ENCODE measurements around the gene TRAM2. TPM values are rescaled to one million over a fixed set of nuclear protein-coding genes. Genes with fewer than 3 reads are reported as not detected.

TRAM2 gene
- total RNA-seq, 2 experiments from 2014 or later = 3.5 to 3.6 TPM

DNA sequence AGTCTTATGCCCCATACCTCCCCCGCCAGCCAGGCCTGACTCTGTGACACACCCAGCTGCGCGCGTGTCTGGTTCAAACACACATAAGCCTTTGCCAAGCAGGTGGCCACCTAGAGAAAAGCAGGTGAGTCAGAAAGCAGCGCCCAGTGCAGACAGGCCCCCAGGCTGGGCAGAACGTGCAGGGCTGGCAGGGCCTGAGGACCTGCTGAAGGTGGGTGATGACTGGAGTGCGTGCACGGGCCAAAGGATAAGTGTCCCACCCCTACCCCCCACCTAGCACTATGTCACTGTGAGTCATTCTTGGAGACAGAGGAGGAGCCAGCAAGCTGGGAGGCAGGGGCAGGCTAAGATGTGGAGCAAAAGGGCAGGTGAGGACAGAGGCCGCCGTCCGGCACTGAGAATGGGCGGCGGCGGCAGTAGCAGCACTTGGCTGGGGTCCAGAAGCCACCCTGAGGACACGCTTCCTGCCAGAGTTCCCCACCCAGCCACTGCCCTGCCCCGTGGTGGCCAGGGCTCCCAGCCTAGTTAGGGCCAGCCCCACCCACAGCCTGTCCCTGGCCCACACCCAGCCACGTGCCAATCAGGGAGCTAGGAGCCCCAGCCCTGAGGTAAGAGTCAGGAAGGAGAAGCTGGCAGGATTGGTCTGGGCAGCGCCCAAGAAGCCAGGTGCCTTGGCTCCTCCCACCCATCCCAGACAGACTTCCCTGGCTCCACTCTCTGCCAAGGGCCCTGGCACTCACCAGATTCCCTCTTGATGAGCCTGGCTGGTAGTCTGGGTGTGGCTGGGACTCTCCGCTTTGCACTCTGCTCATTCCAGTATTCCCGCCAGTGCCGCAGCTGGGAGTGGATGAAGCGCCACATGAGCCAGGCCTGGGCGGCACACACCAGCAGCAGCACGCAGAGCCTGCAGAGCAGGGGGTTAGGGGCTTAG is 72.7 kb downstream of the TRAM2 start:
- H3K36me3 Mint-ChIP-seq (ENCODE audit: low read depth) = peaks cover 13% of the 10 kb centered on the region
- ATAC-seq (no peak), DNase-seq (no peak)
- H3K9me3 Mint-ChIP-seq (ENCODE audit: low read depth) = no peaks in the 10 kb centered on the region
- ChIA-PET CTCF (no interaction called here), POLR2A (no interaction called here)
- H3K27ac Mint-ChIP-seq = no peak overlapping the region
- H3K27me3 Mint-ChIP-seq = no peaks in the 10 kb centered on the region
- H3K4me1 Mint-ChIP-seq = no peaks in the 10 kb centered on the region
- intact Hi-C loops (cut with DNase I, micrococcal nuclease) = no loop called here
- no peak overlapping the region for H3K4me3 Mint-ChIP-seq

DNA sequence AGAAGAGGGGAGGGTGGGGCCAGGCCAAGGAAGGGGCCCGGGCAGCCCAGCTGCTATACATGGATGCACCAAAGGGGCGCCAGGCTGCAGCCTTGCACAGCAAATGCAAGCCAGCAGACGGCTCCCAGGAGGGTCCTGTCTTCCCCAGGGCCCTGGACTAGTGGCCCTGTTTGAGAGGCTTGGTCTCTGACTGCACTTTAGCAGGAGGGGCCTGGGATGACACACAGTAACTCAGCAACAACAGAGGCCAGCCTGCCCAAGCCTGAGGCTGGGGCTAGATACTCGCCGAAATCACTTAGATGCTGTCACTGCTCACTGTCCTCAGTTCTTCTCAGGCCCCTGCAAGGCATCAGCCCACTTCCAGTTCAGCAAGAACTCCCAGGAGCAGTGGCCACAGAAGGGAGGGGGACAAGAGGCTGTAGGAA is 73.5 kb downstream of the TRAM2 start:
- H3K27ac Mint-ChIP-seq = no peak overlapping the region
- ATAC-seq = no peak
- POLR2A ChIA-PET = no interaction called here
- H3K4me3 Mint-ChIP-seq = no peak overlapping the region
- CTCF ChIA-PET = no interaction called here
- H3K36me3 Mint-ChIP-seq (ENCODE audit: low read depth) = peaks cover 8% of the 10 kb centered on the region
- intact Hi-C loops (cut with DNase I, micrococcal nuclease) = no loop called here
- H3K9me3 Mint-ChIP-seq (ENCODE audit: low read depth) = no peaks in the 10 kb centered on the region
- no peak for DNase-seq
- H3K4me1 Mint-ChIP-seq = no peaks in the 10 kb centered on the region
- H3K27me3 Mint-ChIP-seq = no peaks in the 10 kb centered on the region

DNA sequence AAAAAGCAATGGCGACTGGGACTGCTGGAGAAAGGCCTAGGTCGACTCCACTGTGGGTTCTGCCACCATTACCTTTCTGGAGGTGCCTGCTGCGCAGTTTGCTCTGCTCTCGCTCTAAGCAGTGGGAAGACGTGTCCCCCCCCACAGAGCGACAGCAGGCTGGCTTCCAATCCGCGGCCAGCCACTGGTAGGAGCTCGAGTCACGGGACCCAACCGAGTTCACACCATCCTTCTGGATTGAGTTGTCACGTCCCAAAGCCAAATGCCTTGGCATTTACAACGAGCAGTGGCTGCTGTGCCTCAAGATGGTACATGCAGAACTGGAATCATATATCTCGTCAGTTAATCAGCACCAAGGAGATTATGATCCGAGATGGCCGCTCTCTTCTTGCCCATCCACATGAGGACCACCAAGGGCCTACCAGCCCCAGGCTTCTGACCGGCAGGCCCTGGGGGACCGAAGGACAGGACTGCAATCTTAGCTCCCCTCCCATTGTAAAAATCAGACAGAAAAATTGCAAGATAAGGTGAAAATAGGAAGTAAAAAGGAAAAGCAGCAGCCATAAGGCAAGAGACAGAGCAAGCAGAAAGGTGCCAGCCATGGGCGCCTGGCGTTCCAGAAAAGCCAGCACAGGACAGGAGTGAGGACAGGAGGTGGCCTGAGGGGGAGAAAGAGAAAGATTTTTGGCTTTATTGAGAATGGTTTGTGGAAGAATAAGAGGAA is 74.4 kb downstream of the TRAM2 start:
- ATAC-seq (no peak), DNase-seq (no peak)
- Mint-ChIP-seq H3K9me3 (ENCODE audit: low read depth) (no peaks in the 10 kb centered on the region), H3K4me1 (no peaks in the 10 kb centered on the region), H3K27ac (no peak overlapping the region), H3K27me3 (no peaks in the 10 kb centered on the region), H3K4me3 (no peak overlapping the region), H3K36me3 (ENCODE audit: low read depth) (peaks cover 2% of the 10 kb centered on the region)
- ChIA-PET POLR2A (no interaction called here), CTCF (no interaction called here)
- intact Hi-C loops (cut with DNase I, micrococcal nuclease) = no loop called here

DNA sequence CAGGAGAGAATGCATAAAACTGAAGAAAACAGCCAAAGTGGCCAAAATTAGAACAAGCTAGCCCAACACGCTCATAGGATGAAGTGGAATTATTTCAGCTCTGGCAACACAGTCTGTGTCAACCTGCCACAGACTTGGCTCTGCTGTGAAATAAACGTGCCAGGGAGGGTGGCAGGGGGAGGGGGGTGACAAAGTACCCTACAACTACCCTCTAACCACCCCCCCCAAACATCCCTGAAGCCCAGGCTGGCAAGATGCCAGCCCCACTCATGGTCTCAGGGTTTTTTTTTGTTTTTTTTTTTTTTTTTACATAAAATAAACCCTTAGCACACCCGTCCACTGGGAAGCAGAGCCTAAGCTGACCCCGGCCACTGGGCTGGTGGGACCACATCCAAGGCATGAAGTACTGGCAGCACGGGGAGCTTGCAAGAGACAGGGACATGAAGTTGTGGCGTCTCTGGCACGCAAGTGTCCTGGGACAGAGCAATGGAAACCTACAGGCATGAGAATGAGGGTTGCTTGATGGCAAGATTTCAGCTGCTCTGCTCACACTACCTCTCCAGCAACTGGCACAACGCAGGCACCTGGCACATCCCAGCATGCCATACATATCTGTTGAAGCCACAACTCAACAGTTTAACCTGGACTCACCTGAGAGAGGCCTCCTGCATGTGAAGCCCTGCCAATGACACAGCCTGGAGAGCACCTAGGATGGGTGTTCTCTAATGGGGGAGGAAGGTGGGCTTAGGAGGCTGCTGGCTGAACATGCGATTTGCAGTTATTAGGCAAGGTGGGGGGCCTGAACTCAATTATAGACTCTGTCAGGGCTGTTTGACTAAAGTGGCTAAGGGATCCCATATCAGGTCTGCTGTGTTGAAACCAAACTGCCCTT is 76.4 kb downstream of the TRAM2 start:
- intact Hi-C loops (cut with DNase I, micrococcal nuclease) = no loop called here
- ATAC-seq = no peak
- no peaks in the 10 kb centered on the region for H3K27me3 Mint-ChIP-seq
- no peak overlapping the region for H3K4me3 Mint-ChIP-seq
- DNase-seq = no peak
- no peaks in the 10 kb centered on the region for H3K9me3 Mint-ChIP-seq (ENCODE audit: low read depth)
- no peak overlapping the region for H3K27ac Mint-ChIP-seq
- no peaks in the 10 kb centered on the region for H3K4me1 Mint-ChIP-seq
- POLR2A ChIA-PET = interaction anchor here (0.6 kb wide), 1 partner anchor 422 kb away, joined by 3 read pairs; no protein-coding TSS in a partner anchor
- CTCF ChIA-PET = interaction anchor here (0.5 to 1.4 kb wide), 3 partner anchors 36 to 532 kb away, joined by 3 to 5 read pairs (median 3); no protein-coding TSS in a partner anchor
- H3K36me3 Mint-ChIP-seq (ENCODE audit: low read depth) = no peaks in the 10 kb centered on the region

DNA sequence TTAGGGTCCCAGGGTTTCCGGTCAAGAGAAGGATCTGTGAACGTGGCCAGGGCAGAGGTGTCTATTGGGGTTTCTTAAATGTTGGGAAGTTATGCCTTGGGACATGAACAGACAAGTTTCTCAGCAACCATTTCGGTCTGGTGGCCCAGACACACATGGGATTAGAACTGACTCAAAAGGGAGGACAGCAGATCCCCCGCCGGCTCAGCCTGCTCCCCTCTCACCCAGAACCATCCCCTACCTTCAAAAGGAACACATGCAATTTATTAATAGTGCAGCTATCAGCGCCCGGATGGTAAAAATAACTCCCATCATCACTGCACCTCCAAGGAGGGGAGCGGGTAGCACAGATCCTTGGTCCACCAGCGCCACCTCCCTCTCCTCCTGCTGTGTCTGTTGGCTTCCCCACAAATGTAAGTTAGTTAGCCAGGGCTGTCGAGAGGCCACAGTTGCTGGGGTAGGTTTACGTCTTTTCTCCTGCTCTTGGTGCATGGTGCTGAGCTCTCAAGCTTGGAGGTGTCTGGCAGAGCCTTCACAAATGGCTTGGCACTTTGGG is 77.1 kb downstream of the TRAM2 start:
- H3K9me3 Mint-ChIP-seq (ENCODE audit: low read depth) = no peaks in the 10 kb centered on the region
- POLR2A ChIA-PET = interaction anchor here (0.6 kb wide), 1 partner anchor 422 kb away, joined by 3 read pairs; no protein-coding TSS in a partner anchor
- no peaks in the 10 kb centered on the region for H3K27me3 Mint-ChIP-seq
- no peak for ATAC-seq
- DNase-seq = no peak
- no peak overlapping the region for H3K4me3 Mint-ChIP-seq
- H3K27ac Mint-ChIP-seq = no peak overlapping the region
- H3K4me1 Mint-ChIP-seq = no peaks in the 10 kb centered on the region
- CTCF ChIA-PET = interaction anchor here (0.7 to 1.4 kb wide), 4 partner anchors 31 to 46 kb away, joined by 3 to 4 read pairs (median 3); no protein-coding TSS in a partner anchor
- no peaks in the 10 kb centered on the region for H3K36me3 Mint-ChIP-seq (ENCODE audit: low read depth)
- intact Hi-C loops (cut with DNase I, micrococcal nuclease) = no loop called here

DNA sequence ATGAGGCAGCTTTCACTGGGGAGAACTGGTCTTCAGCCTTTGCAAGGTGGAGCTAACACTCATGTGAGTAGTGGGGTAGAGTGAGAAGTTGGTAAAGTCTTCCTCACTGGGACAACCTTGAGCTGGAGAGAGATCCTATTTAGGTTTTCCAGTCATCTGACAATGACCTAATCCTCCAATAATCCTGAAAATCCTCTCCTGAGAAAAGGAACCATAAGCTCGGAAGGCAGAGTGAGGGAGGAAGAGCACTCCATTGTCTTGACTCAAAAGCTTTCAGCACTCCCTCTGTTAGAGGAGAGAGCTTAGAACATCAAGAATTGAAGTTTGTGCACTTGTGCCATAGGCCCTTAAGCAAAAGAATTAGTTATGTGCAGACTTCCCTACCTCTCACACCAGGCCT is 77.8 kb downstream of the TRAM2 start:
- Mint-ChIP-seq H3K27ac (no peak overlapping the region), H3K27me3 (no peaks in the 10 kb centered on the region), H3K4me3 (no peak overlapping the region), H3K9me3 (ENCODE audit: low read depth) (peaks cover 2% of the 10 kb centered on the region), H3K4me1 (no peaks in the 10 kb centered on the region), H3K36me3 (ENCODE audit: low read depth) (no peaks in the 10 kb centered on the region)
- no peak for DNase-seq
- intact Hi-C loops (cut with DNase I, micrococcal nuclease) = no loop called here
- CTCF ChIA-PET = interaction anchor here (0.5 to 1.4 kb wide), 5 partner anchors 31 to 168 kb away, joined by 3 to 4 read pairs (median 3); no protein-coding TSS in a partner anchor
- POLR2A ChIA-PET = no interaction called here
- no peak for ATAC-seq

DNA sequence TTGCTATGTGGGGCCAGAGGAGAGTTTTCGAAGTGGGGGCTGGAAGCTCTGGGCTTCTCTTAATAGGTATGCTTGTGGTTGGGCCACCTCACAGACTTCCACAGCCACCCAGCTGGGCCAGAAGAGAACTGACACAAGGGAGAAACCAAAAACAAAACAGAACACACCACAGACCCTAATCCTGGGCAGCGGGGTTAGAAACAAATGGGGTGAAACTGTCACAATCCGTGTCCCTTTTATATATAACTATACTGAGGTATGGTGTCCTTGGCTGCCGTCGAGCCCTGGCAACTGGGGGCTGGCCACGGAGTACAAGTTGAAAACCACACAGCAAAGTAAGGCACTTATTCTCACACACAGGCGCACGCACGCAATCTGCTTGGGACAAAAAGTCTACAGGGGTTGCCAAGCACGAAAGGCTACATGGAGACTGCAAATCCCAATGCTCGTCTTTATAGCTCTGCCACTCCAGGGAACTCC is 78.3 kb downstream of the TRAM2 start:
- Mint-ChIP-seq H3K36me3 (ENCODE audit: low read depth) (no peaks in the 10 kb centered on the region), H3K4me1 (no peaks in the 10 kb centered on the region), H3K9me3 (ENCODE audit: low read depth) (peaks cover 2% of the 10 kb centered on the region), H3K27ac (no peak overlapping the region), H3K4me3 (no peak overlapping the region), H3K27me3 (no peaks in the 10 kb centered on the region)
- CTCF ChIA-PET = interaction anchor here (0.5 kb wide), 1 partner anchor 168 kb away, joined by 3 read pairs; no protein-coding TSS in a partner anchor
- no peak for DNase-seq
- POLR2A ChIA-PET = interaction anchor here (0.6 kb wide), 1 partner anchor 80 kb away, joined by 3 read pairs; no protein-coding TSS in a partner anchor
- no peak for ATAC-seq
- intact Hi-C loops (cut with DNase I, micrococcal nuclease) = no loop called here

DNA sequence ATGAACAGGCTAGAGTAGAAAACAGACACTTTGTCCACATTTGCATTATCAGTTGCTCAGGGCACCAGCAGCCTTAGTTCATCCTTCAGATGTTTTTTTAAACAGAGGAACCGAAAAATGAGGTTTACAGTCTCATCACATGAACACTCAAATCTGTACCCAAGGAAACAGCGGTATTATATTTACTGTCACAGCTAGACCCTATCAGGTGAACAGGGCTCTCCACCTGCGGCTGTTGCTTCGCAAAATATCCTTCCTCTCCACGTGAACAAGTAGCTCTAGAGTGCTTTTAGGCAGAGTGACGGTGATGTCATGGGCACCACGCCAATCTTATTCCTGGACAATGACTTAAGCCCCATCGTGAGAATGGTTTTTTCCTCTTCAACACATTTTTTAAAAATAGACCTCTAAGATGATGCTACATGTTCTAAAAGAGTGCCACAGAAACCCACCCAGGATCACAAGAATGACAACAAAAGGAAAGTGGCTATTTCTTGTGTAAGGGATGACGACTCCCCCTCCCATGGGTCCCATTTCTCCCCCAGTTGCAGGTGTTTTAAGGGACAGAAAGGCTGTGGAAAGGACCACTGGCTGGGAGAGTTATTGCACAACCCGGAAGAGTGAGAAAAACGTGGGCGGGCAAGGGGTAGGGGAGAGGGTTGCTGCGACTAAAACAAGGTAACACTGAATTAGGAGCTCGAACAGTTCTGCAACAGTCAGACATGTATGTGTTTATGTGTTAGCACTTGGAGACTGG is 79.0 kb downstream of the TRAM2 start:
- POLR2A ChIA-PET = interaction anchor here (0.6 kb wide), 2 partner anchors 40 to 81 kb away, joined by 3 read pairs; no protein-coding TSS in a partner anchor
- CTCF ChIA-PET = no interaction called here
- ATAC-seq = no peak
- no peaks in the 10 kb centered on the region for H3K27me3 Mint-ChIP-seq
- H3K27ac Mint-ChIP-seq = no peak overlapping the region
- peaks cover 2% of the 10 kb centered on the region for H3K9me3 Mint-ChIP-seq (ENCODE audit: low read depth)
- no peak overlapping the region for H3K4me3 Mint-ChIP-seq
- no peaks in the 10 kb centered on the region for H3K4me1 Mint-ChIP-seq
- no peaks in the 10 kb centered on the region for H3K36me3 Mint-ChIP-seq (ENCODE audit: low read depth)
- DNase-seq = no peak
- intact Hi-C loops (cut with DNase I, micrococcal nuclease) = no loop called here

DNA sequence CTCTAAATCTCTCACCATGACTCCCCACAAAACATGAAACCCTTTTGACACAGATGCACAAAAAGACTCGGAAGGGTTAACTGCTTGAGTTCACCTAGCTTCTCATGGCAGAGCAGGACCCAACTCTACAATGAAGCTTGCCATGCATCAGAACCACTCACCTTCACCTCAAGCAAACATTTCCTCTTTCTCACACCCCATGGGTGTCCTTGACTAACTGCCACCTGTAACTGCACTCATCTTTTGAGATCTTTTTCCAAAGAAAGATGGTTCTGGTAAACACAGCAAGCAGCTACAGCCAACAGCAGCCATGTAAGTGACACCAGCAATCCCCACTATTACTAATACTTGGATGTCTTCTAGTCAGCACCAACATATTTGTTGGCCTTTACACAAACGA is 80.2 kb downstream of the TRAM2 start:
- intact Hi-C loops (cut with DNase I, micrococcal nuclease) = no loop called here
- ChIA-PET CTCF (interaction anchor here (0.8 kb wide), 1 partner anchor 19 kb away, joined by 3 read pairs; no protein-coding TSS in a partner anchor), POLR2A (interaction anchor here (0.9 kb wide), 1 partner anchor 14 kb away, joined by 4 read pairs; no protein-coding TSS in a partner anchor)
- Mint-ChIP-seq H3K36me3 (ENCODE audit: low read depth) (no peaks in the 10 kb centered on the region), H3K9me3 (ENCODE audit: low read depth) (peaks cover 2% of the 10 kb centered on the region), H3K4me1 (no peaks in the 10 kb centered on the region), H3K27me3 (no peaks in the 10 kb centered on the region), H3K4me3 (no peak overlapping the region), H3K27ac (no peak overlapping the region)
- ATAC-seq (no peak), DNase-seq (no peak)

DNA sequence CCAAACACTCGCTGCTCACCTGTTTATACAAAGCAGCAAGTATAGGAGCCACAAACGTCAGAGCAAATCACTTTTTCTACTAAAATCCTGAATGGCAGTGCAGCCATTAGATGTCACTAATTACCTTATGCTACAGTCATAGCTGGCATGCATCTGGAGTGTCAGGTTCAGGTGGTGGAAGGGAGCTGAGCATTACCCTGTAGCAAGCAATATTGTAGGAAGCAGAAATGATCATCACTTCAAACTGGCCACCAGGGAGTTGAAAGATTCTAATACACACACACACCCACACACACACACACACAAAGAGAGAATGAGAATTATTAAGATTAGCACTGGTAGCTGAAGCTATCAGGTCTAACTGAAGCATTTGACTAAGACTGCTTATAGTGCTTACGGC is 80.9 kb downstream of the TRAM2 start:
- H3K9me3 Mint-ChIP-seq (ENCODE audit: low read depth) = peaks cover 2% of the 10 kb centered on the region
- DNase-seq = no peak

More for the DNA sequence above, 80.9 kb downstream of the TRAM2 start:
- H3K27me3 Mint-ChIP-seq = no peaks in the 10 kb centered on the region
- ATAC-seq = no peak
- ChIA-PET CTCF (interaction anchor here (0.6 to 1.0 kb wide), 2 partner anchors 26 to 57 kb away, joined by 3 read pairs; no protein-coding TSS in a partner anchor), POLR2A (no interaction called here)
- no peaks in the 10 kb centered on the region for H3K4me1 Mint-ChIP-seq
- H3K36me3 Mint-ChIP-seq (ENCODE audit: low read depth) = no peaks in the 10 kb centered on the region
- no peak overlapping the region for H3K27ac Mint-ChIP-seq
- intact Hi-C loops (cut with DNase I, micrococcal nuclease) = no loop called here
- no peak overlapping the region for H3K4me3 Mint-ChIP-seq
